ENCODE data around the gene GPS2. TPM values are rescaled to one million over a fixed set of nuclear protein-coding genes. Genes with fewer than 3 reads are reported as not detected.

GPS2 gene
- total and polyA plus RNA-seq, 7 donors = 71.8 to 197 (median 101) TPM

GRCh38 chr17:7279448-7279847 is 35.7 kb downstream of the GPS2 start:
- Histone ChIP-seq H3K36me3 (ENCODE audit: insufficient read depth in 1 of 2, low read depth in 1 of 2) (peaks cover 0 to 9% of the 10 kb centered on the region in 2 donors), H3K9me3 (no peaks in the 10 kb centered on the region), H3K4me3 (no peak overlapping the region), H3K27me3 (ENCODE audit: insufficient read depth in 3 of 3, low read length in 2 of 3) (no peaks in the 10 kb centered on the region), H3K27ac (peak overlapping the region; percentile 96), H3K4me1 (peaks cover 21% of the 10 kb centered on the region)
- TF ChIP-seq CTCF (IDR thresholded peaks at IDR 0.05) = no peak
- DNase-seq (no peak), ATAC-seq (no peak)
- 83 to 88% (median 86%) methylated on average over 8 of the region's 8 CpGs for WGBS, 3 donors
- intact Hi-C loops (cut with DNase I) = loop anchor here in 1 of 2 donors (5.0 kb wide), 1 partner anchor 68 kb away; no protein-coding TSS in a partner anchor

- TF ChIP-seq CTCF (IDR thresholded peaks at IDR 0.05) = no peak
- ATAC-seq = no peak
- peaks cover 0 to 36% (median 16%) of the 10 kb centered on the region in 3 donors for H3K27me3 ChIP-seq (ENCODE audit: insufficient read depth in 3 of 3, low read length in 2 of 3)
These were observed 48.4 kb downstream of the GPS2 start for GRCh38 chr17:7266784-7267183.

GRCh38 chr17:7263801-7264078 is 51.4 kb downstream of the GPS2 start:
- no peaks in the 10 kb centered on the region for H3K9me3 ChIP-seq
- peaks cover 0 to 11% of the 10 kb centered on the region in 2 donors for H3K36me3 ChIP-seq (ENCODE audit: insufficient read depth in 1 of 2, low read depth in 1 of 2)
- TF ChIP-seq CTCF (IDR thresholded peaks at IDR 0.05) = no peak
- H3K4me3 ChIP-seq = no peak overlapping the region
- intact Hi-C loops (cut with DNase I) = loop anchor here in 1 of 2 donors (10.0 kb wide), 1 partner anchor 81 kb away; no protein-coding TSS in a partner anchor
- DNase-seq (no peak), ATAC-seq (no peak)
- peaks cover 9% of the 10 kb centered on the region for H3K4me1 ChIP-seq
- no peak overlapping the region for H3K27ac ChIP-seq
- H3K27me3 ChIP-seq (ENCODE audit: insufficient read depth in 3 of 3, low read length in 2 of 3) = peaks cover 0 to 50% (median 21%) of the 10 kb centered on the region in 3 donors
- 50 to 79% (median 57%) methylated on average over 4 of the region's 4 CpGs for WGBS, 3 donors

More at GRCh38 chr17:7266784-7267183, 48.4 kb downstream of the GPS2 start:
- no peak for DNase-seq
- H3K4me3 ChIP-seq = no peak overlapping the region
- H3K9me3 ChIP-seq = no peaks in the 10 kb centered on the region
- intact Hi-C loops (cut with DNase I) = loop anchor here (5.0 to 10.0 kb wide), 2 partner anchors 41 to 78 kb away; partner anchors contain the start of gene EIF5A (in 1 of the 2)
- H3K36me3 ChIP-seq (ENCODE audit: insufficient read depth in 1 of 2, low read depth in 1 of 2) = no peaks in the 10 kb centered on the region
- peaks cover 4% of the 10 kb centered on the region for H3K4me1 ChIP-seq
- WGBS, 3 donors = 71 to 76% (median 74%) methylated on average over 1 of the region's 1 CpG
- H3K27ac ChIP-seq = no peak overlapping the region

GRCh38 chr17:7262935-7263800 is 52.0 kb downstream of the GPS2 start:
- Histone ChIP-seq H3K4me3 (peak overlapping the region; percentile 66), H3K27ac (no peak overlapping the region), H3K27me3 (ENCODE audit: insufficient read depth in 3 of 3, low read length in 2 of 3) (peaks cover 0 to 50% (median 21%) of the 10 kb centered on the region in 3 donors), H3K4me1 (peaks cover 9% of the 10 kb centered on the region), H3K36me3 (ENCODE audit: insufficient read depth in 1 of 2, low read depth in 1 of 2) (peaks cover 0 to 17% of the 10 kb centered on the region in 2 donors), H3K9me3 (no peaks in the 10 kb centered on the region)
- no peak for TF ChIP-seq CTCF (IDR thresholded peaks at IDR 0.05)
- peak in 1 of 2 donors; percentile 29 for DNase-seq
- intact Hi-C loops (cut with DNase I) = loop anchor here in 1 of 2 donors (10.0 kb wide), 1 partner anchor 82 kb away; no protein-coding TSS in a partner anchor
- peak in 2 of 4 donors; percentile 3 to 15 for ATAC-seq
- WGBS, 3 donors = 11 to 14% (median 13%) methylated on average over 26 of the region's 26 CpGs

Other genes with a start within 250 kb of the GPS2 start
Only the 30 nearest of the 34 such genes appear.
- gene ASGR2, start 200.5 kb downstream of the GPS2 start, total RNA-seq = under 1 TPM in 2 of 4 donors, not detected in 2; 0.34 to 0.62 TPM
- gene ASGR2, start 200.5 kb downstream of the GPS2 start, polyA plus RNA-seq = under 1 TPM in 2 of 3 donors, not detected in 1; 0.04 to 0.25 TPM
- under 1 TPM in 2 of 4 donors, not detected in 2; 0.26 to 0.39 TPM for gene ASGR1, start 136.0 kb downstream of the GPS2 start, total RNA-seq
- gene ASGR1, start 136.0 kb downstream of the GPS2 start, polyA plus RNA-seq = under 1 TPM; 0.08 to 0.23 (median 0.21) TPM
- gene DLG4, start 95.5 kb downstream of the GPS2 start, total RNA-seq = 1 to 10 TPM; 3.2 to 8.9 (median 5.8) TPM
- gene DLG4, start 95.5 kb downstream of the GPS2 start, polyA plus RNA-seq = 1 to 10 TPM; 1.5 to 5.8 (median 1.8) TPM
- gene ACADVL, start 95.4 kb downstream of the GPS2 start, total RNA-seq = 1,000 to 10,000 TPM in 3 of 4 donors, 100 to 1,000 TPM in 1; 987 to 1,310 (median 1,099) TPM
- gene ACADVL, start 95.4 kb downstream of the GPS2 start, polyA plus RNA-seq = 1,000 to 10,000 TPM in 1 of 3 donors, 100 to 1,000 TPM in 2; 538 to 1,030 (median 946) TPM
- 10 to 100 TPM; 11.4 to 19.6 (median 13.8) TPM for gene DVL2, start 80.8 kb downstream of the GPS2 start, total RNA-seq
- gene DVL2, start 80.8 kb downstream of the GPS2 start, polyA plus RNA-seq = 10 to 100 TPM; 10.0 to 22.1 (median 10.0) TPM
- 10 to 100 TPM; 20.9 to 28.8 (median 27.7) TPM for gene PHF23, start 75.9 kb downstream of the GPS2 start, total RNA-seq
- gene PHF23, start 75.9 kb downstream of the GPS2 start, polyA plus RNA-seq = 10 to 100 TPM; 24.0 to 43.3 (median 29.4) TPM
- gene GABARAP, start 72.9 kb downstream of the GPS2 start, total RNA-seq = 100 to 1,000 TPM; 447 to 492 (median 481) TPM
- gene GABARAP, start 72.9 kb downstream of the GPS2 start, polyA plus RNA-seq = 100 to 1,000 TPM; 344 to 569 (median 510) TPM
- 100 to 1,000 TPM; 208 to 332 (median 254) TPM for gene CTDNEP1, start 63.6 kb downstream of the GPS2 start, total RNA-seq
- 100 to 1,000 TPM; 171 to 281 (median 196) TPM for gene CTDNEP1, start 63.6 kb downstream of the GPS2 start, polyA plus RNA-seq
- 10 to 100 TPM; 55.7 to 87.0 (median 74.8) TPM for gene ELP5, start 63.1 kb downstream of the GPS2 start, total RNA-seq
- gene ELP5, start 63.1 kb downstream of the GPS2 start, polyA plus RNA-seq = 100 to 1,000 TPM in 1 of 3 donors, 10 to 100 TPM in 2; 50.4 to 104 (median 86.0) TPM
- gene CLDN7, start 52.9 kb downstream of the GPS2 start, total RNA-seq = 1 to 10 TPM in 2 of 4 donors, under 1 TPM in 1, not detected in 1; 0.57 to 1.0 (median 1.0) TPM
- gene CLDN7, start 52.9 kb downstream of the GPS2 start, polyA plus RNA-seq = 1 to 10 TPM in 1 of 3 donors, under 1 TPM in 2; 0.48 to 1.1 (median 0.83) TPM
- gene SLC2A4, start 33.6 kb downstream of the GPS2 start, total RNA-seq = 100 to 1,000 TPM in 3 of 4 donors, 10 to 100 TPM in 1; 50.9 to 257 (median 139) TPM
- 100 to 1,000 TPM in 1 of 3 donors, 10 to 100 TPM in 2; 19.4 to 127 (median 33.8) TPM for gene SLC2A4, start 33.6 kb downstream of the GPS2 start, polyA plus RNA-seq
- gene YBX2, start 20.7 kb downstream of the GPS2 start, total RNA-seq = 1 to 10 TPM in 1 of 4 donors, under 1 TPM in 3; 0.37 to 1.0 (median 0.75) TPM
- gene YBX2, start 20.7 kb downstream of the GPS2 start, polyA plus RNA-seq = 1 to 10 TPM in 1 of 3 donors, under 1 TPM in 2; 0.14 to 1.8 (median 0.21) TPM
- 100 to 1,000 TPM; 293 to 730 (median 567) TPM for gene EIF5A, start 7.7 kb downstream of the GPS2 start, total RNA-seq
- 1,000 to 10,000 TPM in 1 of 3 donors, 100 to 1,000 TPM in 2; 468 to 1,107 (median 518) TPM for gene EIF5A, start 7.7 kb downstream of the GPS2 start, polyA plus RNA-seq
- gene NEURL4, start 14.0 kb upstream of the GPS2 start, total RNA-seq = 10 to 100 TPM; 24.0 to 53.8 (median 32.6) TPM
- 10 to 100 TPM; 20.7 to 38.7 (median 22.9) TPM for gene NEURL4, start 14.0 kb upstream of the GPS2 start, polyA plus RNA-seq
- gene ACAP1, start 21.2 kb upstream of the GPS2 start, total RNA-seq = 10 to 100 TPM; 12.2 to 20.7 (median 15.7) TPM
- gene ACAP1, start 21.2 kb upstream of the GPS2 start, polyA plus RNA-seq = 10 to 100 TPM in 1 of 3 donors, 1 to 10 TPM in 2; 1.9 to 11.9 (median 2.4) TPM
- 1 to 10 TPM; 4.5 to 5.2 (median 5.1) TPM for gene KCTD11, start 36.8 kb upstream of the GPS2 start, total RNA-seq
- gene KCTD11, start 36.8 kb upstream of the GPS2 start, polyA plus RNA-seq = 10 to 100 TPM in 1 of 3 donors, 1 to 10 TPM in 2; 2.9 to 13.2 (median 9.9) TPM
- gene TMEM95, start 39.8 kb upstream of the GPS2 start, total RNA-seq = not detected
- gene TMEM95, start 39.8 kb upstream of the GPS2 start, polyA plus RNA-seq = not detected
- under 1 TPM; 0.56 to 0.86 (median 0.78) TPM for gene TNK1, start 65.7 kb upstream of the GPS2 start, total RNA-seq
- gene TNK1, start 65.7 kb upstream of the GPS2 start, polyA plus RNA-seq = 1 to 10 TPM in 1 of 3 donors, under 1 TPM in 2; 0.57 to 1.7 (median 0.98) TPM
- 10 to 100 TPM; 13.9 to 16.2 (median 15.1) TPM for gene PLSCR3, start 79.2 kb upstream of the GPS2 start, total RNA-seq
- 10 to 100 TPM; 16.6 to 20.5 (median 18.7) TPM for gene PLSCR3, start 79.2 kb upstream of the GPS2 start, polyA plus RNA-seq
- 10 to 100 TPM; 47.1 to 80.4 (median 53.5) TPM for gene TMEM256, start 88.7 kb upstream of the GPS2 start, total RNA-seq
- gene TMEM256, start 88.7 kb upstream of the GPS2 start, polyA plus RNA-seq = 10 to 100 TPM; 62.4 to 75.4 (median 69.7) TPM
- 10 to 100 TPM in 1 of 4 donors, 1 to 10 TPM in 3; 6.5 to 11.5 (median 7.4) TPM for gene NLGN2, start 92.5 kb upstream of the GPS2 start, total RNA-seq
- 1 to 10 TPM; 2.8 to 3.1 (median 2.9) TPM for gene NLGN2, start 92.5 kb upstream of the GPS2 start, polyA plus RNA-seq
- not detected for gene SPEM1, start 105.0 kb upstream of the GPS2 start, total RNA-seq
- under 1 TPM in 1 of 3 donors, not detected in 2; 0.06 TPM for gene SPEM1, start 105.0 kb upstream of the GPS2 start, polyA plus RNA-seq
- gene SPEM2, start 110.3 kb upstream of the GPS2 start, total RNA-seq = not detected
- under 1 TPM in 1 of 3 donors, not detected in 2; 0.03 TPM for gene SPEM2, start 110.3 kb upstream of the GPS2 start, polyA plus RNA-seq
- gene SPEM3, start 113.5 kb upstream of the GPS2 start, total RNA-seq = not detected
- under 1 TPM in 1 of 3 donors, not detected in 2; 0.01 TPM for gene SPEM3, start 113.5 kb upstream of the GPS2 start, polyA plus RNA-seq
- under 1 TPM; 0.41 to 0.95 (median 0.68) TPM for gene TMEM102, start 120.1 kb upstream of the GPS2 start, total RNA-seq
- gene TMEM102, start 120.1 kb upstream of the GPS2 start, polyA plus RNA-seq = 1 to 10 TPM in 2 of 3 donors, under 1 TPM in 1; 0.84 to 3.2 (median 1.7) TPM
- gene FGF11, start 124.2 kb upstream of the GPS2 start, total RNA-seq = 10 to 100 TPM in 3 of 4 donors, 1 to 10 TPM in 1; 2.7 to 21.1 (median 10.1) TPM
- gene FGF11, start 124.2 kb upstream of the GPS2 start, polyA plus RNA-seq = 1 to 10 TPM; 2.0 to 4.4 (median 3.7) TPM
- gene CHRNB1, start 129.7 kb upstream of the GPS2 start, total RNA-seq = 100 to 1,000 TPM; 107 to 190 (median 147) TPM
- gene CHRNB1, start 129.7 kb upstream of the GPS2 start, polyA plus RNA-seq = 100 to 1,000 TPM in 1 of 3 donors, 10 to 100 TPM in 2; 73.0 to 118 (median 91.7) TPM
- 10 to 100 TPM; 29.3 to 43.2 (median 35.5) TPM for gene ZBTB4, start 164.3 kb upstream of the GPS2 start, total RNA-seq
- 10 to 100 TPM; 10.3 to 20.2 (median 13.5) TPM for gene ZBTB4, start 164.3 kb upstream of the GPS2 start, polyA plus RNA-seq
- not detected for gene SLC35G6, start 166.1 kb upstream of the GPS2 start, total RNA-seq
- gene SLC35G6, start 166.1 kb upstream of the GPS2 start, polyA plus RNA-seq = under 1 TPM in 1 of 3 donors, not detected in 2; 0.05 TPM
- 10 to 100 TPM; 42.7 to 74.3 (median 56.9) TPM for gene POLR2A, start 169.0 kb upstream of the GPS2 start, total RNA-seq
- gene POLR2A, start 169.0 kb upstream of the GPS2 start, polyA plus RNA-seq = 10 to 100 TPM in 2 of 3 donors, 1 to 10 TPM in 1; 8.0 to 68.7 (median 15.0) TPM

Data from psoas muscle (tissue), 8 donors.